Urinary bladder (tissue), 4 donors: Measurements from ENCODE around the gene BRCA1. TPM values are rescaled to one million over a fixed set of nuclear protein-coding genes. Genes with fewer than 3 reads are reported as not detected.

ENCODE experiments used
- DNase-seq: peaks from one replicate; pipeline ENCODE4 v3.0.0-alpha.2; 2015; ENCODE audit errors: extremely low spot score
- H3K27ac ChIP-seq: one replicate; pipeline ENCODE4 v1.5.1; 2013; ENCODE audit warnings: low read depth, mild to moderate bottlenecking, moderate library complexity
- H3K36me3 ChIP-seq: one replicate; pipeline ENCODE4 v1.6.1; 2013; ENCODE audit warnings: mild to moderate bottlenecking, moderate library complexity; ENCODE audit not compliant: insufficient read depth
- H3K4me1 ChIP-seq: one replicate; pipeline ENCODE4 v1.6.1; 2013; ENCODE audit warnings: mild to moderate bottlenecking, moderate library complexity; ENCODE audit not compliant: insufficient read depth
- H3K4me3 ChIP-seq: one replicate; pipeline ENCODE4 v1.5.1; 2013; ENCODE audit warnings: low read depth, low read length
- WGBS: extraction: QIAGEN DNeasy Blood & Tissue Kit; methylation state at CpG from one replicate; pipeline ENCODE4 v1.1.7; 2013; 5-methylcytosine and 5-hydroxymethylcytosine counted together
- polyA plus RNA-seq: library from polyadenylated mRNA; stranded (reverse); fragments of 200-250 nt; gene quantifications from one replicate; pipeline ENCODE4 v1.2.3, GENCODE V29; 2013
- total RNA-seq: library from RNA; depleted of rRNA; stranded (reverse); fragments of >200 nt; gene quantifications from one replicate; pipeline ENCODE4 v1.2.3, GENCODE V29; 2014
- donor health status: healthy with polysubstance abuse.
- donor health status: healthy.

Gene BRCA1
- total and polyA plus RNA-seq, 2 donors, result 3.5 to 23.3 TPM

DNA sequence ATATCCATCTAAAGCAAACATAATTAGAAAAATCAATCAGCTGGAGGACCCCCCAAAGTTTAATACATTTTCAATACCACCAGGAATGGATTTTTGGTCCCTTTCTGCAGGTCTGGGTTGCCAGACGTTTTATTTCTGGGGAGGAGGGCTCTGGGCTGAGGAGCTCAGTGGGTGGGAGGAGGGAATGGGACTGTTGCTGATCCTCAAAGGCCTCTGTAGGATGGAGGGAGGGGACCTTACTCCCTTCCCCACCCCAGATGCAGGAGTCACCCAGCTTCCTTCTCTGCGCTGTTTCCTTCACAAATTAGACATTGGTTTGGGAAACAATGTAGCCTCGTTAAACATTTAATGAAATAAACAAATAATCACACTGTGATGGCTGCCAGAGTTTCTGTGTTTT, 93.5 kb downstream of the BRCA1 start:
- 81% methylated on average over 3 of the region's 3 CpGs for WGBS
- no peak overlapping the region for H3K4me3 ChIP-seq
- no peak for DNase-seq
- H3K36me3 ChIP-seq, result no peaks in the 10 kb centered on the region
- no peaks in the 10 kb centered on the region for H3K4me1 ChIP-seq
- no peak overlapping the region for H3K27ac ChIP-seq

DNA sequence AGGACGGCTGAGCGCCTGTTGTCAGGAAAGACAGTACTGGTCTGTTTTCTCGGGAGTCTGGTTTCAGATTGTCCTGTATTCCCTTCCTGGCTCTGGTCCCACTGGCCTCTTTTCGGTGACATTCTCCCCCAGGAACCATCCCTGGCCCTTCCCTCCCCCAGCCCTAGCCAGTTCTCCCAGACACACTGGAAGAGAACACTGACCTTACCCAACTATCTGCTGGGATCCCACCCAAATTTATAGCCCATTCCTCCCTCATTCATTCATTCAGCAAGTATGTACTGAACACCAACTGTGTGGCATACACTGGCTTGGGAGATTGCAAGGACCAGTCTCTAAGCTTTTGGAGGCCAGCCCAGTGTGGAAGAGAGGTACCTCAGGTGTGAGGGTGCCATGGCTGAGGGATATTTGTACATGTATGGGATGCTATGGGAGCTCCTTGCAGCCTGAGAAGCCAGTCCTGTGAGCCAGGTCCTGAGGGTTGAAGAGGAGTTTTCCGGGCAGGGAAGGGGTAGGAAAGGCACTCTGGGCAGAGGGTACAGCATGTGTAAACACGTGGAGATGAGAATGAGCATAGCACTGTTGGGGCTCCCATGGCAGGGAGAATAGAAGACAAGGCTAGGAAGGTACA, 94.9 kb downstream of the BRCA1 start:
- Histone ChIP-seq H3K27ac (no peak overlapping the region), H3K4me3 (no peak overlapping the region), H3K4me1 (no peaks in the 10 kb centered on the region), H3K36me3 (no peaks in the 10 kb centered on the region)
- WGBS, result 73% methylated on average over 6 of the region's 6 CpGs
- DNase-seq, result no peak

GRCh38 chr17:43028221-43028861, 96.8 kb downstream of the BRCA1 start:
- no peaks in the 10 kb centered on the region for H3K36me3 ChIP-seq
- DNase-seq, result no peak
- H3K4me1 ChIP-seq, result no peaks in the 10 kb centered on the region
- no peak overlapping the region for H3K4me3 ChIP-seq
- H3K27ac ChIP-seq, result no peak overlapping the region
- WGBS, result 85% methylated on average over 17 of the region's 17 CpGs

GRCh38 chr17:43027091-43028032, 97.8 kb downstream of the BRCA1 start:
- Histone ChIP-seq H3K4me1 (no peaks in the 10 kb centered on the region), H3K36me3 (no peaks in the 10 kb centered on the region), H3K4me3 (no peak overlapping the region), H3K27ac (no peak overlapping the region)
- WGBS, result 77% methylated on average over 9 of the region's 9 CpGs
- no peak for DNase-seq

DNA sequence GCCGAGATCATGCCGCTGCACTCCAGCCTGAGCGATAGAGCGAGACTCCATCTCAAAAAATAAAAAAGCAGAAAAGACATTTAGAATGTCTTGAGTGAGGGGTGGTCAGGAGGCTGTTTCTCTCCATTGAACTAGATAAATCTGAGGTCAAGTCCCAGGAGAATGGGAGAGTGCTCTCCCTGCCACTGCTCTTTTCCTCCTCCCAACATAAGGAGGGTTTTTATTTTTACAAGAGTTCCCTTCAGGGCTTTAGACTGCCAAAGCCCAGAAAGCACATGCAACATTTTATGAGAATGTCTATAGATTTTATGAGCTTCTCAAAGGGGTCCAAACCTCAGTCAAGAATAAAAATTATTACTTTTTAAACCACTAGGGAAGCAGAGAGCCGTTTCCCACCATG, 98.6 kb downstream of the BRCA1 start:
- H3K36me3 ChIP-seq, result no peaks in the 10 kb centered on the region
- WGBS, result 44% methylated on average over 5 of the region's 5 CpGs
- no peaks in the 10 kb centered on the region for H3K4me1 ChIP-seq
- H3K27ac ChIP-seq, result no peak overlapping the region
- DNase-seq, result no peak
- H3K4me3 ChIP-seq, result no peak overlapping the region

GRCh38 chr17:43025766-43026537, 99.2 kb downstream of the BRCA1 start:
- H3K27ac ChIP-seq, result peak overlapping the region; percentile 11
- H3K4me3 ChIP-seq, result no peak overlapping the region
- WGBS, result 48% methylated on average over 16 of the region's 16 CpGs

GRCh38 chr17:43025290-43025657, 99.9 kb downstream of the BRCA1 start:
- no peaks in the 10 kb centered on the region for H3K36me3 ChIP-seq
- peak overlapping the region; percentile 32 for H3K4me3 ChIP-seq
- no peak for DNase-seq
- WGBS, result 4% methylated on average over 27 of the region's 27 CpGs
- H3K4me1 ChIP-seq, result peaks cover 1% of the 10 kb centered on the region
- peak overlapping the region; percentile 11 for H3K27ac ChIP-seq

More at GRCh38 chr17:43025766-43026537, 99.2 kb downstream of the BRCA1 start:
- H3K36me3 ChIP-seq, result no peaks in the 10 kb centered on the region
- no peaks in the 10 kb centered on the region for H3K4me1 ChIP-seq
- DNase-seq, result no peak

- Histone ChIP-seq H3K36me3 (no peaks in the 10 kb centered on the region), H3K4me3 (peak within 1 kb of the TSS; percentile 32), H3K4me1 (peaks cover 1% of the 10 kb centered on the region), H3K27ac (peak within 1 kb of the TSS; percentile 27)
- peak; percentile 93 for DNase-seq
- under 1% methylated on average over 61 of the region's 61 CpGs for WGBS
Measured at GRCh38 chr17:43024407-43025289, 100.5 kb downstream of the BRCA1 start, which contains the start of gene RND2. Gene RND2, plus strand, starts transcription at chr17:43025231. Its CDS starts 117 bp downstream, at chr17:43025348.

DNA sequence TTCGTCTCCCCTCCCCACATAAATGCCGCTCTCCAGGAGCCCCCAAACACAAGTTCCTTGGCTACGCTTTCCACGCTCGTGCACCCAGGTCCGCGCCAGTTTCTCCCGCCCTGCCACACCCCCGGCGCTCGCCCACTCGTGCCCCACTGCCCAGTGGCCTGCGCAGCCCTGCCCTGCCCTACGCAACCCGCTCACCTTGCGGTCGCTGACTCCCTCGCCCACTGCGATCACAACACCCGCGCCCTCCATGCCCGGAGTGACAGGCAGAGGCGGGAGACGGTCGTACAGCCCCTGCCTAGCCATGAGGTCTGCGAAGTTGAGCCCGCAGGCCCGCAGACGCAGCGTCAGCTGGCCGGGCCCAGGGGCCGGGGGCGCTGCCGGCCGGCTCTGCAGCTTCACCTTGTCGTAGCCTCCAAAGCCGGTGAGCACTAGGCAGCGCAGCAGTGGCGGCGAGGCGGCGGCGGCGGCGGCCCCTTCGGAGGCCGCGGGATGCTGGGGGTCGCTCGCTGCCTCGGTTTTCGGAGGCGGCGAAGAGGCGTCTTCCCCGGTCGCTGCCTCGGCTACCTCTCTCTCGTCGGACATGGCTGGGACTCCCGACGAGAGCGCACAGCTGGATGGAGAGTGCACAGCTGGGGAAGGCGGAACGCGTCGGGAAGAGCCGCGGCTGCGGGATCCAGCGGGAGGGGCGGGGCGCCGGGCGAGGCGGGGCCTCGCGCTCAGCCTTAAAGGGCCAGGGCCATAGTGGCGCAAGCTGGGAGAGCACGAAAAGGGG, 103.2 kb downstream of the BRCA1 start, which contains the start of gene VAT1:
TSS of gene VAT1 (minus strand) at position 645 of the 772 bp plus-strand sequence. CDS start at position 582, 63 bp downstream.
- Histone ChIP-seq H3K4me3 (peak within 1 kb of the TSS; percentile 99), H3K36me3 (no peaks in the 10 kb centered on the region), H3K4me1 (peaks cover 1% of the 10 kb centered on the region), H3K27ac (peak within 1 kb of the TSS; percentile 90)
- under 1% methylated on average over 80 of the region's 80 CpGs for WGBS
- no peak for DNase-seq

DNA sequence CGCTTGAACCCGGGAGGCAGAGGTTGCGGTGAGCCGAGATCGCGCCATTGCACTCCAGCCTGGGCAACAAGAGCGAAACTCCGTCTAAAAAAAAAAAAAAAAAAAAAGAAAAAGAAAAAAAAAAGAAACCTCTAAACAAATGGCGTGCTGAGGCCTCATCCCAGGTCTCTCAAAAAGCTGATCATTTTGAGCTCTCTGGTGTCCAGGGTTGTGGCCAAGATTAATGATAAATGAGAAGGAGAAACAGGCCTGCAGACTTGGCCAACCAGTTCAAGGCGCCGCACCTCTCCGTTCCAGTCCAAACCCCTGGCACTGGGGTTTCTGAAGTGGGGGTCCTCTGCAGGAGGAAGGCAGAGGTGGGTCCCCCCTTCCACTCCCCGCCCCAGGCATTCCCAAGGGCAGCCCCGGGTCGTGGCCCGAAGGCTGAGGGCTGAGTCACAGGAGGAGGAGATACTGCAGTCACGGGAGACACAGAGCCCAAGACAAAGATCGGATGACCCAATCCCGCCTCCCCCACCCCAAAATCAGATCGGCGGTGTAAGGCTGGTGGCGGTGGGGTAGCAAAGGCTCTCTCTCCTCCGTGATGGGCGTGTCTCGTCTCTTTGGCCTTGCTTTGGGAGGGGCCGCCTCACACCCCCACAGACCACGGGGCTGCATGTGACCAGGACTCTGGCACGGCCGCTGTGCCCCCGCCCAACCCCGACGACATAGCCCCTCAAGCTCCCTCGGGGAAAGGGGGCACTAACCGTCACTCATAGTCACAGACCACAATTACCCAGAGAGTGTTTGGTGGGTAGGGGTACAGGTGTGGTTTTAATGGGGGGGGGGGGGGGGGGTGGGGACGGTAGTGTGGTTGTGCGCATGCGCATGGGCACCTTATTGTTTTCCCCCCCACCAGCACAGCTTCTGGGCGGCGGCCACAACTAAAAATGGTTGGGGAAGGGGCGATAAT, 104.1 kb downstream of the BRCA1 start:
- 16% methylated on average over 40 of the region's 40 CpGs for WGBS
- H3K27ac ChIP-seq, result peak overlapping the region; percentile 90
- H3K36me3 ChIP-seq, result no peaks in the 10 kb centered on the region
- DNase-seq, result no peak
- peaks cover 1% of the 10 kb centered on the region for H3K4me1 ChIP-seq
- peak overlapping the region; percentile 99 for H3K4me3 ChIP-seq

DNA sequence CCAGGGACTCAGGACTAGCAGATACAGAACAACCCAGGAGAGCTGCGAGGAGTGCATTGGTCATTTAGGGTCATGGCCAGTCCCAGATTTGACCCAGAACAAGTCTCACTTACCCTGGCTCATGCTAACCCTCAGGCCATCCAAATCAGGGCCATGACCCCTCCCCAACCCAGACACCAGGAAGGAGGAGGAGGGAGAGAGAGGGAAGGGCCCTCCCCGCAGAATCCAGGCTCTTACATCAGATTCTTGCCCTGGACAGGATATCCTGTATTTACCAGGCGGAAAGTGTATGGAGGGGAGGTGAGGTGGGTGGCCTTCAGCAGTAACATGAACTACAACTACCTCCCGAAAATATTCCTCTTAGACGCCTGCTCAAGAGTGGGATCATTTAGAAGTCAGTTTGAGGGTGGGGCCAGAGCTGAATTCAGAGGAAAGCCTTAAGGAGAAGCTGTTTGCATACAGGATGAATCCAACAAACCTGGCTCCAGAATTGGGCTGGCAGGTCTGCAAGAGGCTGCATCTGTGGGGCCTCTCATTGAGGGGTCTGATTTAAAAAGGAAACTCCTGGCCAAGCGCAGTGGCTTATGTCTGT, 105.0 kb downstream of the BRCA1 start:
- H3K4me3 ChIP-seq, result no peak overlapping the region

More for the DNA sequence above, 105.0 kb downstream of the BRCA1 start:
- Histone ChIP-seq H3K27ac (peak overlapping the region; percentile 42), H3K4me1 (peaks cover 1% of the 10 kb centered on the region), H3K36me3 (no peaks in the 10 kb centered on the region)
- 56% methylated on average over 6 of the region's 6 CpGs for WGBS
- DNase-seq, result no peak
